Measurements from ENCODE around the gene ABHD16A. TPM values are rescaled to one million over a fixed set of nuclear protein-coding genes. Genes with fewer than 3 reads are reported as not detected.

Gene ABHD16A
- total RNA-seq, 2 experiments from 2014 or later, result 28.6 to 32.7 TPM

- Histone ChIP-seq H3K79me2 (ENCODE audit: insufficient read depth, low read depth, low read length) (no peaks in the 10 kb centered on the region), H4K20me1 (ENCODE audit: insufficient read depth, low read length) (no peaks in the 10 kb centered on the region), H3K36me3 (ENCODE audit: insufficient read depth, low read length) (peaks cover 24% of the 10 kb centered on the region; the same call in 1 of the 2 replicates), H3K4me3 (ENCODE audit: low read depth, low read length, poor library complexity, severe bottlenecking) (no peak overlapping the region), H3K27ac (ENCODE audit: low read depth, low read length, poor library complexity, severe bottlenecking) (no peak overlapping the region), H3K9me3 (ENCODE audit: low read length) (no peaks in the 10 kb centered on the region), H3K9me2 (ENCODE audit: insufficient read depth, low read length) (no peaks in the 10 kb centered on the region), H2AFZ (ENCODE audit: low read length) (no peak overlapping the region), H3K4me1 (ENCODE audit: insufficient read depth, low read length, poor library complexity, severe bottlenecking) (peaks cover 27% of the 10 kb centered on the region), H3K4me2 (ENCODE audit: low read length) (no peak overlapping the region)
- TF ChIP-seq EZH2phosphoT487 (IDR thresholded peaks at IDR 0.05; ENCODE audit: borderline replicate concordance, low read depth, low read length), result no peak
- TF ChIP-seq CTCF (conservative IDR thresholded peaks at IDR 0.05; ENCODE audit: low read length), result no peak
- ChIA-PET POLR2A (interaction anchor here (0.9 to 1.9 kb wide), 2 partner anchors 9 to 21 kb away, joined by 3 to 7 read pairs; partner anchors contain the start of genes ABHD16A and LY6G6D), CTCF (ENCODE audit: unreplicated experiment) (interaction anchor here (0.6 kb wide), 1 partner anchor 34 kb away, joined by 3 read pairs; no protein-coding TSS in a partner anchor)
- intact Hi-C loops (cut with micrococcal nuclease; ENCODE audit: unreplicated experiment), result no loop called here
- no peak for DNase-seq (ENCODE audit: low spot score)
- BruUV-seq (replicated peaks), result no TSS peak
Observed at GRCh38 chr6:31723980-31724691, 21.0 kb upstream of the ABHD16A start.

DNA sequence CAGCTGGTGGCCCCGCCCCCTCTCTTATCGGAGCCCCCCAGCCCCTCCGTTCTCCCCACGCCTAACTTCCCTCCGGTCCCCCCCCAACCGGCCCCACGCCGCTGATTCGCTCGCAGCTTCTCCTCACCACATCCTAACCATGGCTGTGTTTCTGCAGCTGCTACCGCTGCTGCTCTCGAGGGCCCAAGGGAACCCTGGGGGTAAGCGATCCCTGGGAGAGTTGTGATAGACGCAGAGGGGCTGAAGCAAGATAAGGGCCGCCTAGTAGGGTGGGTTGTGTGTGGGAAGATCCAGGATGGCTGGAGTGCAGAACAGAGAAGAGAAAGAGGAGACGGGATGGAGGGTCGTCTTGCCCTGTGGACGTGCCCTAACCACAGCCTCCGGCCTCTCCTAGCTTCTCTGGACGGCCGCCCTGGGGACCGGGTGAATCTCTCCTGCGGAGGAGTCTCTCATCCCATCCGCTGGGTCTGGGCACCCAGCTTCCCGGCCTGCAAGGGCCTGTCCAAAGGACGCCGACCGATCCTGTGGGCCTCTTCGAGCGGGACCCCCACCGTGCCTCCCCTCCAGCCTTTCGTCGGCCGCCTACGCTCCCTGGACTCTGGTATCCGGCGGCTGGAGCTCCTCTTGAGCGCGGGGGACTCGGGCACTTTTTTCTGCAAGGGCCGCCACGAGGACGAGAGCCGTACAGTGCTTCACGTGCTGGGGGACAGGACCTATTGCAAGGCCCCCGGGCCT lies 20.3 kb upstream of the ABHD16A start, which contains the start of gene MPIG6B:
Gene MPIG6B, plus strand, starts transcription at position 129 of the 735 bp plus-strand sequence. Its CDS starts 11 bp downstream, at position 140.
- Histone ChIP-seq H3K4me2 (ENCODE audit: low read length) (no peak within 1 kb of the TSS), H3K27ac (ENCODE audit: low read depth, low read length, poor library complexity, severe bottlenecking) (no peak within 1 kb of the TSS), H3K36me3 (ENCODE audit: insufficient read depth, low read length) (peaks cover 20% of the 10 kb centered on the region; the same call in 1 of the 2 replicates), H3K9me3 (ENCODE audit: low read length) (no peaks in the 10 kb centered on the region), H2AFZ (ENCODE audit: low read length) (no peak within 1 kb of the TSS), H3K4me3 (ENCODE audit: low read depth, low read length, poor library complexity, severe bottlenecking) (no peak within 1 kb of the TSS), H3K79me2 (ENCODE audit: insufficient read depth, low read depth, low read length) (no peaks in the 10 kb centered on the region), H4K20me1 (ENCODE audit: insufficient read depth, low read length) (no peaks in the 10 kb centered on the region), H3K4me1 (ENCODE audit: insufficient read depth, low read length, poor library complexity, severe bottlenecking) (peaks cover 20% of the 10 kb centered on the region), H3K9me2 (ENCODE audit: insufficient read depth, low read length) (no peaks in the 10 kb centered on the region)
- POLR2A ChIA-PET, result interaction anchor here (0.6 kb wide), 1 partner anchor 110 kb away, joined by 3 read pairs; no protein-coding TSS in a partner anchor
- TF ChIP-seq CTCF (conservative IDR thresholded peaks at IDR 0.05; ENCODE audit: low read length) (no peak), EZH2phosphoT487 (IDR thresholded peaks at IDR 0.05; ENCODE audit: borderline replicate concordance, low read depth, low read length) (no peak)
- intact Hi-C loops (cut with micrococcal nuclease; ENCODE audit: unreplicated experiment), result no loop called here
- BruUV-seq (replicated peaks), result no TSS peak
- CTCF ChIA-PET (ENCODE audit: unreplicated experiment), result no interaction called here
- DNase-seq (ENCODE audit: low spot score), result no peak

Measured in OCI-LY7 (cell line).